ENCODE data around the gene MFF. TPM values are rescaled to one million over a fixed set of nuclear protein-coding genes. Genes with fewer than 3 reads are reported as not detected.

The MFF gene
- total RNA-seq, 2 donors from 2014 or later: 109 to 113 TPM

DNA sequence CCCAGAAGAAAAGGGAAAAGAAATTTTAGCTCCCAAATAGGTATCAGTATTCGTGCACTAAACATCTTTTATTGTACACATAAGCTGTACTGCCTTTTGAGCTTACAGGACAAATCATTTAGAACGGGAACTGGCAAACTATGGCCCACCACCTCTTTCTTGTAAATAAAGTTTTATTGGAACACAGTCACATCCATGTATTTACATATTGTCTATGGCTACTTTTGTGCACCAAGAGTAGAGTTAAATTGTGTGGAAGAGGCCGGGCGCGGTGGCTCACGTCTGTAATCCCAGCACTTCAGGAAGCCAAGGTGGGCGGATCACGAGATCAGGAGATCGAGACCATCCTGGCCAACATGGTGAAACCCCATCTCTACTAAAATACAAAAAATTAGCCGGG, 48.3 kb downstream of the MFF start:
- DNase-seq (ENCODE audit: low spot score): no peak
- no peak overlapping the region for H3K27ac ChIP-seq

GRCh38 chr2:227374158-227374557, 49.1 kb downstream of the MFF start:
- H3K4me3 ChIP-seq: no peak overlapping the region

More for the DNA sequence above, 48.3 kb downstream of the MFF start:
- H3K9me3 ChIP-seq: no peaks in the 10 kb centered on the region
- H3K4me1 ChIP-seq (ENCODE audit: control insufficient read depth in 1 of 2, low read depth in 2 of 2): peaks cover 9 to 22% of the 10 kb centered on the region in 2 donors
- H3K36me3 ChIP-seq: no peaks in the 10 kb centered on the region
- H3K27me3 ChIP-seq (replicated peaks; ENCODE audit: insufficient read depth): no peaks in the 10 kb centered on the region
- TF ChIP-seq CTCF (IDR thresholded peaks at IDR 0.05): no peak
- H3K4me3 ChIP-seq: no peak overlapping the region
- no peak for ATAC-seq (ENCODE audit: insufficient number of reproducible peaks, low FRiP score, low read depth)

DNA sequence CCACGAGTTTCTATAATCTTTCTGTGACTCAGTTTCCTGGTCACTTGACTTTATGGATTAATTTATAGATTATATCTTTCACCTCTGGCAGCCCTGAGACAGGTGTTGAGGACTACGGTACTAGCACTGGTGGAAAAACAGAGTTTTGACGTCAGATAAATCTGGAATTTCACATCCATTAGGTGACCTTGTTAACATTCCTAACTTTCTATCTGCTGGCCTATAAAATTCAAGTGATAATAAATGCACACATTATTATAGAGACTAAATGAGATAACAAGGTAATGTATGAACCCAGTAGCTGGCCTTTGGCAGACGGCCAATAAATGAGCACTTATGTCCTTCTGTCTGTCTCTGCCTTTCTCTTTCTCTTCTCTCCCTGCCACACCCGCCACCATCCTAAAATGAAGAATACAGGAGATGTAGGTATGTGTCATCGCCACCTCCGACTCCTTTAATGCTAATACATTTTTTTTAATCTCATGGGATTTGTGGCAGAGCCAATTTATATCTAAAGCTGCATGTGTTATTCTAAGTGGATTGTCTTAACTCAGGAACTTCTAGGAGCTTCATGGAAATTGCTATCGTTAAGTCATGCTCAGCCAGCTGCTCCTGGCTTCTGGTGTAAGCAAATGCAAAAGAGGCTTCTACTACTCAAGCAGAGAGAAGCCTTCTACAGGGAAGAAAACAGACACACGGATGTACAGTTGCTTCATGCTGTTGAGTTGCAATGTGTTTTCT, 51.8 kb downstream of the MFF start:
- H3K27me3 ChIP-seq (replicated peaks; ENCODE audit: insufficient read depth): no peaks in the 10 kb centered on the region
- no peaks in the 10 kb centered on the region for H3K9me3 ChIP-seq
- ATAC-seq (ENCODE audit: insufficient number of reproducible peaks, low FRiP score, low read depth) (no peak), DNase-seq (ENCODE audit: low spot score) (no peak)
- no peak for TF ChIP-seq CTCF (IDR thresholded peaks at IDR 0.05)
- no peaks in the 10 kb centered on the region for H3K36me3 ChIP-seq
- peaks cover 0 to 6% of the 10 kb centered on the region in 2 donors for H3K4me1 ChIP-seq (ENCODE audit: control insufficient read depth in 1 of 2, low read depth in 2 of 2)
- no peak overlapping the region for H3K27ac ChIP-seq
- H3K4me3 ChIP-seq: no peak overlapping the region

More at GRCh38 chr2:227374158-227374557, 49.1 kb downstream of the MFF start:
- Histone ChIP-seq H3K27me3 (replicated peaks; ENCODE audit: insufficient read depth) (no peaks in the 10 kb centered on the region), H3K4me1 (ENCODE audit: control insufficient read depth in 1 of 2, low read depth in 2 of 2) (peaks cover 9 to 22% of the 10 kb centered on the region in 2 donors), H3K9me3 (no peaks in the 10 kb centered on the region), H3K27ac (no peak overlapping the region), H3K36me3 (no peaks in the 10 kb centered on the region)
- no peak for ATAC-seq (ENCODE audit: insufficient number of reproducible peaks, low FRiP score, low read depth)
- no peak for DNase-seq (ENCODE audit: low spot score)
- TF ChIP-seq CTCF (IDR thresholded peaks at IDR 0.05): no peak

- no peaks in the 10 kb centered on the region for H3K4me1 ChIP-seq (ENCODE audit: control insufficient read depth in 1 of 2, low read depth in 2 of 2)
- H3K27me3 ChIP-seq (replicated peaks; ENCODE audit: insufficient read depth): no peaks in the 10 kb centered on the region
- no peak for ATAC-seq (ENCODE audit: insufficient number of reproducible peaks, low FRiP score, low read depth)
- H3K27ac ChIP-seq: no peak overlapping the region
- no peak overlapping the region for H3K4me3 ChIP-seq
- no peaks in the 10 kb centered on the region for H3K36me3 ChIP-seq
- no peak for TF ChIP-seq CTCF (IDR thresholded peaks at IDR 0.05)
- no peak for DNase-seq (ENCODE audit: low spot score)
- no peaks in the 10 kb centered on the region for H3K9me3 ChIP-seq
These were observed 52.7 kb downstream of the MFF start for GRCh38 chr2:227377467-227378351.

GRCh38 chr2:227378371-227378782, 53.3 kb downstream of the MFF start:
- TF ChIP-seq CTCF (IDR thresholded peaks at IDR 0.05): no peak

More at GRCh38 chr2:227378371-227378782, 53.3 kb downstream of the MFF start:
- Histone ChIP-seq H3K4me3 (no peak overlapping the region), H3K27ac (no peak overlapping the region), H3K36me3 (no peaks in the 10 kb centered on the region), H3K27me3 (replicated peaks; ENCODE audit: insufficient read depth) (no peaks in the 10 kb centered on the region), H3K9me3 (no peaks in the 10 kb centered on the region), H3K4me1 (ENCODE audit: control insufficient read depth in 1 of 2, low read depth in 2 of 2) (no peaks in the 10 kb centered on the region)
- DNase-seq (ENCODE audit: low spot score): no peak
- no peak for ATAC-seq (ENCODE audit: insufficient number of reproducible peaks, low FRiP score, low read depth)
